OCI-LY1 (cell line): ENCODE measurements around the gene CD3D.

ENCODE experiments used
- H2AFZ ChIP-seq: fragments of 200-600 bp; sonication (generic), shearing (Covaris generic); 2 replicates; pipeline ENCODE4 v1.6.0; 2014; ENCODE audit warnings: antibody characterized with exemption, mild to moderate bottlenecking, low read length
- H3F3A ChIP-seq: fragments of 200-600 bp; sonication (generic), shearing (Covaris generic); 2 replicates; pipeline ENCODE4 v1.6.0; 2014; ENCODE audit warnings: mild to moderate bottlenecking, antibody characterized with exemption, low read length, moderate library complexity; ENCODE audit not compliant: insufficient read depth
- H3K27ac ChIP-seq: fragments of 200-600 bp; sonication (generic); 2 replicates; pipeline ENCODE4 v1.5.1; 2014; ENCODE audit warnings: low read length, mixed run types, mild to moderate bottlenecking, low read depth; ENCODE audit not compliant: poor library complexity, severe bottlenecking
- H3K27me3 ChIP-seq: fragments of 200-600 bp; sonication (generic); 2 replicates; pipeline ENCODE4 v1.6.0; 2014; ENCODE audit warnings: antibody characterized with exemption, mild to moderate bottlenecking, low read length, moderate library complexity; ENCODE audit not compliant: insufficient read depth
- H3K36me3 ChIP-seq: fragments of 200-600 bp; sonication (generic); 2 replicates; pipeline ENCODE4 v1.6.1; 2014; ENCODE audit warnings: mild to moderate bottlenecking, antibody characterized with exemption, low read length, moderate library complexity, mixed read lengths; ENCODE audit not compliant: insufficient read depth
- H3K4me1 ChIP-seq: fragments of 200-600 bp; sonication (generic); 2 replicates; pipeline ENCODE4 v1.5.1; 2014; ENCODE audit warnings: mild to moderate bottlenecking, low read length, moderate library complexity; ENCODE audit not compliant: insufficient read depth, severe bottlenecking
- H3K4me2 ChIP-seq: fragments of 200-600 bp; sonication (generic), shearing (Covaris generic); 2 replicates; pipeline ENCODE4 v1.6.1; 2014; ENCODE audit warnings: low read length
- H3K4me3 ChIP-seq: fragments of 200-600 bp; sonication (generic); 2 replicates; pipeline ENCODE4 v1.5.1; 2014; ENCODE audit warnings: low read length, low read depth, mild to moderate bottlenecking, mixed read lengths; ENCODE audit not compliant: poor library complexity, severe bottlenecking
- H3K79me2 ChIP-seq: fragments of 200-600 bp; shearing (Covaris generic); 2 replicates; pipeline ENCODE4 v1.6.1; 2016; ENCODE audit warnings: mixed run types, low read length, mixed read lengths; ENCODE audit not compliant: insufficient read depth
- H3K9ac ChIP-seq: fragments of 200-600 bp; sonication (generic), shearing (Covaris generic); 2 replicates; pipeline ENCODE4 v1.6.1; 2014; ENCODE audit warnings: mild to moderate bottlenecking, low read length, mixed read lengths
- H3K9me2 ChIP-seq: fragments of 200-600 bp; sonication (generic), shearing (Covaris generic); 2 replicates; pipeline ENCODE4 v1.6.1; 2014; ENCODE audit warnings: low read depth, mild to moderate bottlenecking, low read length, mixed read lengths
- H3K9me3 ChIP-seq: fragments of 200-600 bp; shearing (Covaris generic); 2 replicates; pipeline ENCODE4 v1.6.1; 2014; ENCODE audit warnings: low read length, mixed read lengths
- H4K20me1 ChIP-seq: fragments of 200-600 bp; sonication (generic), shearing (Covaris generic); 2 replicates; pipeline ENCODE4 v1.6.0; 2016; ENCODE audit warnings: mild to moderate bottlenecking, low read length; ENCODE audit not compliant: insufficient read depth
- CTCF ChIP-seq: fragments of 200-600 bp; sonication (generic), shearing (Covaris generic); IDR thresholded peaks from 2 replicates; pipeline ENCODE4 v1.5.1; 2017; ENCODE audit warnings: mild to moderate bottlenecking, antibody characterized with exemption, low read length, moderate library complexity, mixed read lengths
- EZH2 ChIP-seq: fragments of 200-600 bp; sonication (generic), shearing (Covaris generic); IDR thresholded peaks from 2 replicates; pipeline ENCODE4 v1.8.0; 2017; ENCODE audit warnings: borderline replicate concordance, mixed run types, mild to moderate bottlenecking, antibody characterized with exemption, low read length, moderate library complexity, mixed read lengths

The CD3D gene

GRCh38 chr11:118289401-118289800 lies 53.1 kb downstream of the CD3D start:
- TF ChIP-seq EZH2 (no peak), CTCF (no peak)
- no peaks in the 10 kb centered on the region for H4K20me1 ChIP-seq
- H3K36me3 ChIP-seq = no peaks in the 10 kb centered on the region
- no peaks in the 10 kb centered on the region for H3K79me2 ChIP-seq
- no peaks in the 10 kb centered on the region for H3F3A ChIP-seq
- no peak overlapping the region for H2AFZ ChIP-seq
- no peak overlapping the region for H3K4me3 ChIP-seq
- H3K4me2 ChIP-seq = no peak overlapping the region
- no peaks in the 10 kb centered on the region for H3K27me3 ChIP-seq
- no peaks in the 10 kb centered on the region for H3K4me1 ChIP-seq
- H3K27ac ChIP-seq = no peak overlapping the region
- H3K9me3 ChIP-seq = no peaks in the 10 kb centered on the region
- H3K9ac ChIP-seq = no peak overlapping the region
- H3K9me2 ChIP-seq = no peaks in the 10 kb centered on the region
